Superior temporal gyrus (tissue), 1 donor: ENCODE data around the gene LCP2.
"Not testable (repeated sequence)": the region's sequence is repeated elsewhere in the genome, so short reads cannot be mapped to it uniquely, and the experiment has no call there.

Experiments used
- DNase-seq: peaks from one replicate; pipeline ENCODE4 v3.0.0-alpha.2; 2016; ENCODE audit errors: extremely low spot score

Gene LCP2

DNA sequence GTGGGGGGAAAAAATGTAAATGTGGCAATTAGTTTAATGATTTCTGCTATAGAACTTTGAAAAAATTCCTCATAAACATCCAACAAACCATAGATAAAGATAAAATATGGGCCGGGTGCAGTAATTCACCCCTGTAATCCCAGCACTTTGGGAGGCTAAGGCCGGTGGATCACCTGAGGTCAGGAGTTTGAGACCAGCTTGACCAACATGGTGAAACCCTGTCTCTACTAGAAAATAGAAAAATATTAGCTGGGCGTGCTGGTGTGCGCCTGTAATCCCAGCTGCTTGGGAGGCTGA, 48.7 kb downstream of the LCP2 start:
- not testable (repeated sequence) for DNase-seq

DNA sequence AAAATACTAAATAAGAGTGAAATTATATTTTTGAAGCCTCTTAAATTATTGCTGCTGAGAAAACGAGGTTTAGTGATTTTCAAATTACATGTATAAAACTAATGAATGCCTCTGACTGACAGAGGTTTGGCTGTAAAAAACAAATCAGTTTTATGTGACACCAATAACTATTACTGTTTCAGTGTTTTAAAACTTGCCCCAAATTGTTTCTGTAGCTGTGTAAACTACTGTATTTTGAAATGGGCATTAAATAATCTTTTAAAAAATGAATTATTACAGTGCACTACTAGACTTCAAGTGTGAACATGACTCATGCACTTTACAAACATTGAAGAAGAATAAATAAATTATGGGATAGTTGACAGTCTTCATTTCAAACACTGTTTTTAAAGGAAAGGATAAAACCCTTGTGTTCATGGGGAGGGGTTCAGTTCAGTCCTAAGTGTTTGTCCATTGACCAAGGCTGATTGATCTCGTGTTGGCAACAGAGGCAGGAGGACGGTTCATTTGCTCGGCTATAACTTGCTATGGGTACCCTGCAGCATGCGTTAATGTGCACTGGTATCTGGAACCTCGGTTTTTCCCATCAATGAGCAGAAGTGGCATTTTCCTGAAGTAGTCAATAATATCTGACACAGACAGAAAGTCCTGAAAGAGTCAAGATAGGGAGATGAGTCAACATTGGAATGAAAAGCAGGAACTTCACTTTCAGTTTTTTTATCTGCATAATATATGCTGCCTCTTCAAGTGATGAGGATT, 49.2 kb downstream of the LCP2 start:
- no peak for DNase-seq

- DNase-seq = no peak
Measured at GRCh38 chr5:170247363-170247762, 50.2 kb downstream of the LCP2 start.

DNA sequence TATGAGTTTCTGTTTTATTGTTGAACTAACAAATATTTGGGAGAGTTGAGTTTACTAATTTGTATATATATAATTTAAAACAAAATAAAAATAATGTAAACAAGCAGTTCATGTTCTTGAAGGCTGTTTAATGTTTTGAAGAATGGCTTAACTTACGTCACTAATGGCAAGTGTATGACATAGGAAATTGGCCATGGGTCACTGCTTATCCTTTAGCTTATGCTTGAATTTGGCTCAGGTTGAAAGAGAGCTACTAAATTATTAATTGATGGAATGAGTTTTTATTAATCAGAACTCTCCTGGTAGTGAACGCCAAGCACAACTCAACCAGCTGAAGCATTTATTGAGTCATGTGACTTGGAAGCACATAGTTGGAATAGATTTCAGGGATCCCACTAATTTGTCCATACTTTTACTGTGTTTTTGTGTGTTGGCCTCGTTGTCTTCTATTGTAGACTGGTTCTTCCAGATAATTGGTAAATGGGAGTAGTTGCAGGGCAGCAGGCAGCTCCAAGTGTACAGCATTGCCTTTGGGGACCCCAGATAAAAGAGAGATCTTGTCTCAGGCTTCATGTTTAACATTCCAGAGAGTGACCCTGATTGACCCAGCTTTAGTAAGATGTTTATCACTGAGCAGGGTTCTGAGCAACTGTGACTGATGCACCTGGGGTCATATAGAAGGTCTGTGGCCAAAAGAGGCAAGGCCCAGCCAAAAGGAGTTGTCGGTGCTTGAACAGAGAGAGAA, 51.3 kb downstream of the LCP2 start:
- DNase-seq = no peak

DNA sequence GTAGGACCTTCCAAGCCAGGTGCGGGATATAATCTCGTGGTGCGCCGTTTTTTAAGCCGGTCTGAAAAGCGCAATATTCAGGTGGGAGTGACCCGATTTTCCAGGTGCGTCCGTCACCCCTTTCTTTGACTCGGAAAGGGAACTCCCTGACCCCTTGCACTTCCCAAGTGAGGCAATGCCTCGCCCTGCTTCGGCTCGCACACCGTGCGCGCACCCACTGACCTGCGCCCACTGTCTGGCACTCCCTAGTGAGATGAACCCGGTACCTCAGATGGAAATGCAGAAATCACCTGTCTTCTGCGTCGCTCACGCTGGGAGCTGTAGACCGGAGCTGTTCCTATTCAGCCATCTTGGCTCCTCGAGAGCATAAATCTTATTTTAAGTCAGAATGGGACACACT, 52.1 kb downstream of the LCP2 start:
- DNase-seq = not testable (repeated sequence)

DNA sequence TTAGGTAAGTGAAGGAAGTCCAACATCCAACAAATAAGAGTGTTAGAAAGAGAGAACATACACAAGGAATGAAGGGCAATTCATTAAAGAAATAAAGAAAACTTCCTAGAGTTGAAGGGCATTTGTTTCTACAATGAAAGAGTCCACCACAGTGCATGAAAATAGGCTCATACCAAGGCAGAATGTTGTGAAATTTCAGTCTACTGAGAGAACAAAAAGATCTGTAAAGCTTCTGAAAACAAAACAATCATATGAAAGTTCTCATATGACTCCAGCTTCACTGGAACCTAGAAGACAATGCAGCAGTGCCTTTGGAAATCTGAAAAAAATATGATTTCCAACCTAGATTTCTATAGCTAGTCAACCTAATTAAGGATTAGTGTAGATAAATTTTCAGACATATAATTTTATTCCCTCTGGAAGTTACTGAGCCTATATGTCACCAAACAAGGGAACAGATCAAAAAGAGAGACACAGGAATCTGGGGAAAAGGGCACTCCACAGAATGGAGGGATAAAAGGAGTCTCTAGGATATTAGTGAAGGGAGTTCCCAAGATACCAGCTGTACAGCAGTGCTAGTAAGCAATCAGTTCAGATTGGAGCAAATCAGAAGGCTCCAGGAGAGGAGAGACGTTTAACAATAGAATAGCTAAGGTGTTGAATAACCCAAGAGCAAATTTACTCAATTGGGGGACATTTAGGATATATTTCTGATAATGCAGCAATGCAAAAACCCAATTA, 59.0 kb downstream of the LCP2 start:
- DNase-seq = no peak

DNA sequence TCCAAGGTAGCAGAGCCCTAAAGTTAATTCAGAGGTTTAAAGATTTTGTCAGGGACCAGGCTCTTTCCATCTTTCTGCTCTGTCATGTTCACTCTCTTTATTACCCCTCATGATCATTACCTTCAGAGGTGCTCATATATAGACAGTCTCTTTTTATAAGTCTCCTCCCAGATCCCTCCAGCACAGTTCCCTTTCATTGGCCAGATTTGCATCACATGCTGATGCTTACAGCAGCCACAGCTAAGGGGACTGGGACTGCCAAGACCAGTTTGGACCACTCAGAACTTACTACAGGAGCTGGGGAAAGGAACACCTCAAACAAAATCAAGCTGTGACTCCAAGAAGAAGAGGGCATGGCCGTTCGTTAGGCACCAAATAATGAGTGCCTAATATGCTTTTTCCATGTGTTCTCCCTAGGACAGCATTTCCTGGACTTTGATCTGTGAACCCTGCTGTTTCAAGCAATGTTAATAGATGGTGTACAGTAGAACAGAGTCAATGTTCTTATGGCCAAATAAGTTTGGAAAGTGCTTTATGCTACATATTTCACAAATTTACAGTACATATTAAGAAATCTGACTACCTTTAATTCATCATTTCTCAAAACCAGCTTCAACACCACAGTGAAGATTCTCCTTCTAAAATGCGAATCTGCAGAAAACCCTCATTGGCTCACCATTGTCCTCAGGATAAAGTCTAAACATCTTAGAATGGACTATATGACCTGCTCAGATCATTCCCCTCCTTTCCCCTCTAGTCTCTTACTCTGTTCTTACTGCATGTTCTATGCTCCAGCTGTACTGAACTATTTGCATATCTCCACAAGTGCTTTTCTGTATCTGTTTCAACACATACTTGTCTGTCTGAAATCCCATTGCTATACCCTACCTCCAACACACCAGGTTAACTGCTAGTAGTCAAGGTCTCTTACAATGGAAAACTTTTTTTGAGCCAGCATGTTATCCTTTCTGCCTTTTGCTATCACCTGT, 61.4 kb downstream of the LCP2 start:
- no peak for DNase-seq

GRCh38 chr5:170233358-170233892, 64.2 kb downstream of the LCP2 start:
- no peak for DNase-seq

- DNase-seq = no peak
Measured at GRCh38 chr5:170232786-170233185, 64.8 kb downstream of the LCP2 start, which contains the start of gene C5orf58. TSS of gene C5orf58 (plus strand) at chr5:170232985. CDS start at chr5:170234977, 1,992 bp downstream.

DNA sequence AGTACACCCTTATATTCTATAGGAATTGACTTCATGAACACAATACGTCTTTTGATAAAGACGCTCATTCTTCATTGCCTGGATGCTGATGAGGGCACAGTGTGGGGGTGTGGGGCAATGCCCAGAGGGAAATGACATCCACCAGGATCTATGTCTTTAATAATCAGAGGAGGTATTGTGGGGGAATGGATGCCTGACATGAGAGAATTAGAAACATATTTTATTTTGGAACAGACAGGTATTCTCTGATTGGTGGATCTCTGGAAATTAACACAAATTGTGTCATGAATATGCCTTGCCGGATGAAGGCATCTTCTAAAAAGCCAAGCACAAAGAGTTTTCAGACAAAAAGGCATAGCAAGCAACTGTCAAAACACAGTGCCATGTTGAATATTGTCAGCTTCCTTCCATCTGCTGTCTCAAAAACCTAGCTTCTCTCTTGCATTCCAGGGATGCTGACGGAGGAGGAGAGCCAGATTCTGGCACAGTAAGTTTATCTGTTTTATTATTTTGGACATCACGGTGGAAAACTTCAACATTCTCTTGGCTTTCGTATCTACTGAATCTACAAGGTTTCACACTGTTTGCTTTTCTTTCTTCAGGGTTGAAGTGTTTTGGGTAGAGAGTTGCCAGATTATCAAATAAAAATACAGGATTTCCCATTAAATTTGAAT, 68.7 kb downstream of the LCP2 start:
- DNase-seq = no peak

- DNase-seq = peak; percentile 60
Measured at GRCh38 chr5:170226661-170227060, 70.9 kb downstream of the LCP2 start.

GRCh38 chr5:170226129-170226615, 71.4 kb downstream of the LCP2 start:
- DNase-seq = no peak

GRCh38 chr5:170225326-170226128, 72.0 kb downstream of the LCP2 start:
- DNase-seq = peak; percentile 96

DNA sequence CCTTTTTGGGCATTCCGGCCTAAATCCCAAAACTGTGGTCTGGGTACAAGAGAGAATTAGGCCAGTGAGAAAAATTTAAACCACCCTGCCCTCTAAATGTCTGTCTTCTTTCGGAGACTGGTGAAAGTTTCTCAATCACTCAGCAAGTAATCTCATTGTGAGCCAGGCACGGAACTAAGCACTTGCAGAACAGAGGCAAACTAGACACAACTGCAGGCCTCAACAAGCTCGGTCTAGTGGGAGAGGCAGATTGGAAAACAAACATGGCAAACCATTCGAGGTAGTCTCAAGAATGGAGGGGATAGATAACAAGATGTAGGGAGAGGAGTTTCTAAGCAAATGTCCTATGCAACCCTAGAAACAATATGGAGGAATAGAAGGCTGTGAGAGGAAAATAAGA, 73.7 kb downstream of the LCP2 start:
- DNase-seq = no peak

DNA sequence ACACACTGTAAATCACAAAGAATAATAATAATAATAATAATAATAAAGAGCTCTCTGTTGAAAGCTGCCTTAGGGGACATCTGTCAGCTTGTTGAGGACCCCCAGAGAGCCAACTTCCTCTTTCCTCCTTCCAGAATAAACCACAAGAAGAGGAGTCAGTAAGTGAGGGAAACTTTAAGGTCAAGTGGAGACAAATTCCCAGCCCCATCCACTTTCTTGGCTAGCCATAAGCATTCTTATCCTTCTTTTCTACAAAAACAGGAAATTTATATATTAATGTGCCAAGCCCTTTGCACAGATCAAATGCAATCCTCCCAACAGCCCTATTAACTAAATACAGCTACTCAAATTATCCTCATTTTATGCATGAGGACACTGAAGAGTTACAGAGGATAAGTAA, 74.2 kb downstream of the LCP2 start:
- no peak for DNase-seq

DNA sequence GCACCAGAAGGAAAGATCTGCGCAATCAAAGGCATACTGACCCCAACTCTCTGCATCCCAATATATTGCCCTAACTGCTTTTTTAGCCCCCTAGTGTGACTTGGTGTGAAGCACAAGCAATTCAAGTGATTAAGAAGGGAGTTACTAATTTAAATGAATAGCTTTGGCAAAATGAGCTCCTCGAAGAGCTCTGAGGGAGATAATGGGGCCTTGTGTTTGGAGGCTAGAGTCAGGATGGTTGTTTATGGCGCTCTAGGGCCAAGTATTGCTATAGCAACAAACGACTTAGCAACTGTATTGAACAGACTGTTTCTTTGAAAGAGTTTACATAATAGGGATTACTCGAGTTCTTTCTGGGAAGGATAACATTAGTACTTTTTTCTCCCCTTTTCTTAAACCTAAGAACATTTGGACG, 76.2 kb downstream of the LCP2 start:
- DNase-seq = peak; percentile 66

DNA sequence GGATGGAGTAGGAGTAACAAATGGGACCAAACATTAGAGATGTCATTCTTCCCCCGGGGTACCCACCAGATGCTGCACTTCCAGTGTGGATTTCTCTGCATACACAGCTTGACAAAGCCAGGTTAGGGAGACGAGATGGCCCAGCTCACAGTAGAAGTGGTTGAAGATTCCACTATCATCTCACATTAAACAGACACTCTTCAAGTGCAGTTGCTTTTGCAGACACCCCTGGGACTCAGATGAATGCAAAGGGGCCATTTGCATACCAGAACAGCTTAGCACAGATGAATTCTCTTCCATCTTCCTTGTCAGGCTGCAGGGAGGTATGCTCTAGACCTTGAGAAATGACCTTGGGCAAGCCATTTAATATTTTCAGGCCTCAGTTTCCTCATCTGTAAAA, 77.4 kb downstream of the LCP2 start:
- no peak for DNase-seq

- DNase-seq = peak; percentile 46
Measured at GRCh38 chr5:170219615-170220014, 78.0 kb downstream of the LCP2 start.

GRCh38 chr5:170218726-170219125, 78.9 kb downstream of the LCP2 start:
- DNase-seq = peak; percentile 50

- no peak for DNase-seq
Measured at GRCh38 chr5:170217831-170218230, 79.7 kb downstream of the LCP2 start.
